ENCODE results near the gene WSB2. TPM values are rescaled to one million over a fixed set of nuclear protein-coding genes. Genes with fewer than 3 reads are reported as not detected.

The WSB2 gene
- total RNA-seq, 1 experiment from 2014 or later: 46.2 TPM

GRCh38 chr12:118036672-118037411 lies 24.1 kb downstream of the WSB2 start:
- peaks cover 17% of the 10 kb centered on the region; the same call in 1 of the 2 replicates for H3F3A ChIP-seq (ENCODE audit: insufficient read depth, low read depth)
- H2AFZ ChIP-seq: no peak overlapping the region
- no peaks in the 10 kb centered on the region for H3K27me3 ChIP-seq (ENCODE audit: insufficient read depth, low read depth)
- H3K4me2 ChIP-seq: no peak overlapping the region
- 0 out of 2 replicates have a peak, but pooled peaks cover 3% of the 10 kb centered on the region for H4K20me1 ChIP-seq (ENCODE audit: insufficient read depth)
- no peak overlapping the region for H3K4me3 ChIP-seq
- peaks cover 34% of the 10 kb centered on the region; the same call in 1 of the 2 replicates for H3K36me3 ChIP-seq (ENCODE audit: low read depth)
- intact Hi-C loops (cut with micrococcal nuclease; ENCODE audit: unreplicated experiment): no loop called here
- ChIA-PET POLR2A (ENCODE audit: unreplicated experiment) (no interaction called here), CTCF (no interaction called here)
- no peaks in the 10 kb centered on the region for H3K9me2 ChIP-seq (ENCODE audit: insufficient read depth)
- H3K79me2 ChIP-seq (ENCODE audit: low read depth): no peaks in the 10 kb centered on the region
- H3K9me3 ChIP-seq (ENCODE audit: insufficient read depth, low read depth): no peaks in the 10 kb centered on the region
- TF ChIP-seq, protein P1, sequence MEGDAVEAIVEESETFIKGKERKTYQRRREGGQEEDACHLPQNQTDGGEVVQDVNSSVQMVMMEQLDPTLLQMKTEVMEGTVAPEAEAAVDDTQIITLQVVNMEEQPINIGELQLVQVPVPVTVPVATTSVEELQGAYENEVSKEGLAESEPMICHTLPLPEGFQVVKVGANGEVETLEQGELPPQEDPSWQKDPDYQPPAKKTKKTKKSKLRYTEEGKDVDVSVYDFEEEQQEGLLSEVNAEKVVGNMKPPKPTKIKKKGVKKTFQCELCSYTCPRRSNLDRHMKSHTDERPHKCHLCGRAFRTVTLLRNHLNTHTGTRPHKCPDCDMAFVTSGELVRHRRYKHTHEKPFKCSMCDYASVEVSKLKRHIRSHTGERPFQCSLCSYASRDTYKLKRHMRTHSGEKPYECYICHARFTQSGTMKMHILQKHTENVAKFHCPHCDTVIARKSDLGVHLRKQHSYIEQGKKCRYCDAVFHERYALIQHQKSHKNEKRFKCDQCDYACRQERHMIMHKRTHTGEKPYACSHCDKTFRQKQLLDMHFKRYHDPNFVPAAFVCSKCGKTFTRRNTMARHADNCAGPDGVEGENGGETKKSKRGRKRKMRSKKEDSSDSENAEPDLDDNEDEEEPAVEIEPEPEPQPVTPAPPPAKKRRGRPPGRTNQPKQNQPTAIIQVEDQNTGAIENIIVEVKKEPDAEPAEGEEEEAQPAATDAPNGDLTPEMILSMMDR (conservative IDR thresholded peaks at IDR 0.05): no peak
- TF ChIP-seq EZH2 (IDR thresholded peaks at IDR 0.05; ENCODE audit: low read depth): no peak
- H3K27ac ChIP-seq: no peak overlapping the region
- no TSS peak for BruUV-seq (replicated peaks)
- DNase-seq: no peak
- no peaks in the 10 kb centered on the region for H3K4me1 ChIP-seq (replicated peaks; ENCODE audit: insufficient read depth)

DNA sequence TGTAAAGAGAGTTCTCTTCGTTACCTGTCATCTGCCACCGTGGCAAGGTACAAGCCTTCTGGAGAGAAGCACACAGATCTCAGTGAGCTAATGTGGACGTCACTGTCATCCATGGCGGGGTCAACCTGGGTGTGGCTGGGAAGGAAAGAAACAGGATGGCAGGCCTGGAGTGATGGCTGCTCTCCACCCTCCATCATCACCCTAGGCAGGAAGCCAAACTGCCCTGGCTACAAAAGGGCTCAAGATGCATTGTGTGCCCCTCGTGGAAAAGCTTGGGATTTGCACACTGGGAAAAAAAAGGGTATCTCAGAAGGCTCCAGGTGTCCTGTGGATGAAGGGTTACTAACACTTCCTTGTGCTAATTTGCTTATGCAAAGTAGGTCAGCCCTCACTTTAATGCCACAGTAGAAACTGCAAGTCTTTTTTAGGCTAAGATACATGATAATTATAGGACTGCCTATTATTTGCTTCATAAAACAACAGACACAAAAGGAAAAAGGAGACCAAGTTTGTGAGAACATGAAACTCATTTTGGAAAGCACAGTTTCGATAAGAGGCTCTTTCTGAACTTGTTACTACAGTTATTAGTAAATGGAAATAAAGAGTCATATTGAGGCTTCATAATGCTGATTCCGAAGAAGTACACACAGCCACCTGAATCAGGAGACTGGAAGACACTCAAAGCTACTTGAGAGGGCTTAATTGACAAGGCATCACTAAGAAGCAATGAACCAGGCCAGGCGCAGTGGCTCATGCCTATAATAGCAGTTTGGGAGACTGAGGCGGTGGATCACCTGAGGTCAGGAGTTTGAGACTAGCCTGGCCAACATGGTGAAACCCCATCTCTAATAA lies 25.6 kb downstream of the WSB2 start:
- Histone ChIP-seq H3K9me2 (ENCODE audit: insufficient read depth) (no peaks in the 10 kb centered on the region), H2AFZ (no peak overlapping the region), H4K20me1 (ENCODE audit: insufficient read depth) (0 out of 2 replicates have a peak, but pooled peaks cover 3% of the 10 kb centered on the region), H3K4me1 (replicated peaks; ENCODE audit: insufficient read depth) (no peaks in the 10 kb centered on the region), H3K79me2 (ENCODE audit: low read depth) (no peaks in the 10 kb centered on the region), H3F3A (ENCODE audit: insufficient read depth, low read depth) (peaks cover 23% of the 10 kb centered on the region; the same call in 1 of the 2 replicates), H3K27ac (no peak overlapping the region), H3K4me2 (no peak overlapping the region), H3K27me3 (ENCODE audit: insufficient read depth, low read depth) (no peaks in the 10 kb centered on the region), H3K36me3 (ENCODE audit: low read depth) (peaks cover 42% of the 10 kb centered on the region; the same call in 1 of the 2 replicates), H3K9me3 (ENCODE audit: insufficient read depth, low read depth) (no peaks in the 10 kb centered on the region), H3K4me3 (no peak overlapping the region)
- no peak for DNase-seq
- BruUV-seq (replicated peaks): no TSS peak
- ChIA-PET CTCF (interaction anchor here (0.7 to 1.9 kb wide), 2 partner anchors 25 to 160 kb away, joined by 3 to 8 read pairs; partner anchors contain the start of gene WSB2), POLR2A (ENCODE audit: unreplicated experiment) (interaction anchor here (0.7 kb wide), 1 partner anchor 19 kb away, joined by 5 read pairs; no protein-coding TSS in a partner anchor)
- intact Hi-C loops (cut with micrococcal nuclease; ENCODE audit: unreplicated experiment): loop anchor here (1.0 to 2.0 kb wide), 2 partner anchors 19 to 160 kb away; partner anchors contain the start of gene RFC5
- TF ChIP-seq, protein P1 (conservative IDR thresholded peaks at IDR 0.05): no peak
- no peak for TF ChIP-seq EZH2 (IDR thresholded peaks at IDR 0.05; ENCODE audit: low read depth)
